Type B pancreatic cell (in vitro differentiated cells): ENCODE measurements around the gene CCL3. TPM values are rescaled to one million over a fixed set of nuclear protein-coding genes. Genes with fewer than 3 reads are reported as not detected.
"Not testable (repeated sequence)": the region's sequence is repeated elsewhere in the genome, so short reads cannot be mapped to it uniquely, and the experiment has no call there.

Experiments
- DNase-seq: peaks from one replicate; pipeline ENCODE4 v3.0.0; 2021; ENCODE audit warnings: mixed read lengths; ENCODE audit not compliant: unreplicated experiment; ENCODE audit errors: extremely low spot score
- H3K27ac Mint-ChIP-seq: 2 replicates; pipeline ENCODE4 v1.8.0; 2021; ENCODE audit warnings: mild to moderate bottlenecking, mixed read lengths
- H3K27me3 Mint-ChIP-seq: 2 replicates; pipeline ENCODE4 v1.8.0; 2021; ENCODE audit warnings: mixed read lengths
- H3K36me3 Mint-ChIP-seq: 2 replicates; pipeline ENCODE4 v1.8.0; 2021; ENCODE audit warnings: mixed read lengths
- H3K4me1 Mint-ChIP-seq: one replicate; pipeline ENCODE4 v1.8.0; 2021; ENCODE audit warnings: mixed read lengths; ENCODE audit not compliant: unreplicated experiment
- H3K4me3 Mint-ChIP-seq: 2 replicates; pipeline ENCODE4 v1.8.0; 2021; ENCODE audit warnings: mild to moderate bottlenecking, mixed read lengths
- H3K9me3 Mint-ChIP-seq: 2 replicates; pipeline ENCODE4 v1.8.0; 2021; ENCODE audit warnings: mixed read lengths
- total RNA-seq: library from RNA; stranded (reverse); gene quantifications from 2 replicates; pipeline ENCODE4 v1.2.1, GENCODE V29; 2021; ENCODE audit warnings: low replicate concordance
- TF ChIP-seq, protein P1 (sequence below): fragments of 200-600 bp; sonication (generic); conservative IDR thresholded peaks from 2 replicates; pipeline ENCODE4 v1.5.0; 2021; ENCODE audit warnings: antibody characterized with exemption, mild to moderate bottlenecking

CCL3 gene
- total RNA-seq, 1 donor from 2014 or later: not detected

- Mint-ChIP-seq H3K4me1 (peaks cover 12% of the 10 kb centered on the region), H3K27me3 (no peaks in the 10 kb centered on the region), H3K9me3 (peaks cover 15% of the 10 kb centered on the region), H3K27ac (no peak overlapping the region), H3K4me3 (no peak overlapping the region), H3K36me3 (no peaks in the 10 kb centered on the region)
- no peak for DNase-seq
- TF ChIP-seq, protein P1, sequence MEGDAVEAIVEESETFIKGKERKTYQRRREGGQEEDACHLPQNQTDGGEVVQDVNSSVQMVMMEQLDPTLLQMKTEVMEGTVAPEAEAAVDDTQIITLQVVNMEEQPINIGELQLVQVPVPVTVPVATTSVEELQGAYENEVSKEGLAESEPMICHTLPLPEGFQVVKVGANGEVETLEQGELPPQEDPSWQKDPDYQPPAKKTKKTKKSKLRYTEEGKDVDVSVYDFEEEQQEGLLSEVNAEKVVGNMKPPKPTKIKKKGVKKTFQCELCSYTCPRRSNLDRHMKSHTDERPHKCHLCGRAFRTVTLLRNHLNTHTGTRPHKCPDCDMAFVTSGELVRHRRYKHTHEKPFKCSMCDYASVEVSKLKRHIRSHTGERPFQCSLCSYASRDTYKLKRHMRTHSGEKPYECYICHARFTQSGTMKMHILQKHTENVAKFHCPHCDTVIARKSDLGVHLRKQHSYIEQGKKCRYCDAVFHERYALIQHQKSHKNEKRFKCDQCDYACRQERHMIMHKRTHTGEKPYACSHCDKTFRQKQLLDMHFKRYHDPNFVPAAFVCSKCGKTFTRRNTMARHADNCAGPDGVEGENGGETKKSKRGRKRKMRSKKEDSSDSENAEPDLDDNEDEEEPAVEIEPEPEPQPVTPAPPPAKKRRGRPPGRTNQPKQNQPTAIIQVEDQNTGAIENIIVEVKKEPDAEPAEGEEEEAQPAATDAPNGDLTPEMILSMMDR: no peak
These were observed 22.6 kb upstream of the CCL3 start for GRCh38 chr17:36112572-36112971.

DNA sequence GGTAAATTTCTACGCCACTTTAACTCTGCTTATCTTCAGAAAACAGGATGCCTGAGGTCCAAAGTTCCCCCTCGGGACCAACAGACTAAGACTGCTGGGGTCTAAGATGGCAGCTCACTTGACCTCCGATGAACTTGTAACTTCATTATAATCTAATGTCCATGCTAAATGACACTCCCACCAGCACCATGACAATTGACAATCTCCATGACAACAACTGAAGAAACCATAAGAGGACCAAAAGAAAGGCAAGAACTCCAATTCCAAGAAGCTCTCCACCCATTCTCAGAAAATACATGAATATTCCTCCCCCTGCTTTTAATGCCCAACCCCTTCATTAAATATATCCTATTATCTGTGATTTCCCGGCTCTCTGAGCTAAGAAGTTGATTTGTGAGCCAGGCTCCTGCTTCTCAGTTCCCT is 21.1 kb upstream of the CCL3 start:
- peaks cover 5% of the 10 kb centered on the region for H3K27me3 Mint-ChIP-seq
- no peak overlapping the region for H3K4me3 Mint-ChIP-seq
- peaks cover 15% of the 10 kb centered on the region for H3K9me3 Mint-ChIP-seq
- no peaks in the 10 kb centered on the region for H3K36me3 Mint-ChIP-seq
- no peak for DNase-seq
- TF ChIP-seq, protein P1: no peak
- peaks cover 4% of the 10 kb centered on the region for H3K4me1 Mint-ChIP-seq
- no peak overlapping the region for H3K27ac Mint-ChIP-seq

DNA sequence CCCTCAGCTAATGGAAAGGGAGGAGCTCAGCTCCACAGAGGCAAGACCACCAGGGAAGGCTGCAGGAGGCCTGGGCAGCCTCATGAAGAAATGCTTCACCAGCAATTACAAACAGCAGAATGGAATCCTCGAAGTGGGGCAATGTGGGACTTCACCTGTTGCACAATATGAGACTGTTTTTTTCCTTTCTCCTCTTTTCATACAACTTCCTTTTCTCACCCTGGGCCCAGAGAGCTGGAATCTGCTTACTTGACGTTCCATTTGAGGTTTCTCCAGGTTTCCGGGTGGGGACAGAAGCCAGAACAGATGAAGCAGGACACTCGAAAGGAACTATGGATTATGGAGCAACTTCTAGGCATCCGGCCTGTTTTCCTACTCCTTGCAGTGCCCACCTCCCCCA is 18.3 kb upstream of the CCL3 start:
- not testable (repeated sequence) for H3K4me1 Mint-ChIP-seq, H3K27ac Mint-ChIP-seq, DNase-seq, H3K4me3 Mint-ChIP-seq, H3K36me3 Mint-ChIP-seq, H3K9me3 Mint-ChIP-seq
- H3K27me3 Mint-ChIP-seq: peaks cover 14% of the 10 kb centered on the region

DNA sequence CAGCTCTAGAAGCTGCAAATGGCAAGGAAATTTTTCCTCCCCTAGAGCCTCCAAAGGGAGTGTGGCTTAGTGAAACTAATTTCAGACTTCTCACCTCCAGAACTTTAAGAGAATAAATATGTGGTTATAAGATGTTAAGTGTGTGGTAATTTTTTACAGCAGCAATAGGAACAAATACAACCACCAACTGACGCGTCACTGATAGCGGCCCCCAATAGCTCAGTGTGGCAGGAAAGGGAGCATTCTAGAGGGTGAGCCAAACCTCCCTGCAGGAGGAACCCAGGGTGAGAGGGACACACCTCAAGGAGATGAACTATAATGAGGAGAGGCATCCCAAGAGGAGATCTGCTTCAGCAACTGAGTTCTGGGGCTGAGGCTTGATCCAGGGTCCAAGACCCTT is 17.7 kb upstream of the CCL3 start:
- TF ChIP-seq, protein P1: no peak
- Mint-ChIP-seq H3K4me1 (peaks cover 4% of the 10 kb centered on the region), H3K9me3 (peaks cover 6% of the 10 kb centered on the region), H3K27me3 (peaks cover 14% of the 10 kb centered on the region), H3K4me3 (no peak overlapping the region), H3K36me3 (no peaks in the 10 kb centered on the region), H3K27ac (no peak overlapping the region)
- DNase-seq: no peak

GRCh38 chr17:36106493-36106835 is 16.5 kb upstream of the CCL3 start:
- Mint-ChIP-seq H3K4me3 (no peak overlapping the region), H3K36me3 (no peaks in the 10 kb centered on the region), H3K27ac (no peak overlapping the region), H3K27me3 (peaks cover 14% of the 10 kb centered on the region), H3K9me3 (no peaks in the 10 kb centered on the region), H3K4me1 (peaks cover 4% of the 10 kb centered on the region)
- no peak for DNase-seq
- TF ChIP-seq, protein P1: no peak

- Mint-ChIP-seq H3K27me3 (peaks cover 14% of the 10 kb centered on the region), H3K27ac (no peak overlapping the region), H3K9me3 (no peaks in the 10 kb centered on the region), H3K4me1 (peaks cover under 1% of the 10 kb centered on the region), H3K36me3 (no peaks in the 10 kb centered on the region), H3K4me3 (no peak overlapping the region)
- no peak for DNase-seq
- TF ChIP-seq, protein P1: no peak
These were observed 16.0 kb upstream of the CCL3 start for GRCh38 chr17:36105781-36106492.
